GM12892 (cell line): ENCODE measurements around the gene MARK3.

Experiments used
- POLR2A ChIP-seq: IDR thresholded peaks from 2 replicates; pipeline ENCODE4 v1.6.1; 2011; ENCODE audit warnings: low read depth, low read length, control low read depth
- POLR2AphosphoS5 ChIP-seq: IDR thresholded peaks from 2 replicates; pipeline ENCODE4 v1.6.1; 2011; ENCODE audit warnings: low read depth, low read length, control low read depth
- TAF1 ChIP-seq: IDR thresholded peaks from 2 replicates; pipeline ENCODE4 v1.6.1; 2011; ENCODE audit warnings: low read depth, mild to moderate bottlenecking, control low read depth, low read length, borderline replicate concordance

DNA sequence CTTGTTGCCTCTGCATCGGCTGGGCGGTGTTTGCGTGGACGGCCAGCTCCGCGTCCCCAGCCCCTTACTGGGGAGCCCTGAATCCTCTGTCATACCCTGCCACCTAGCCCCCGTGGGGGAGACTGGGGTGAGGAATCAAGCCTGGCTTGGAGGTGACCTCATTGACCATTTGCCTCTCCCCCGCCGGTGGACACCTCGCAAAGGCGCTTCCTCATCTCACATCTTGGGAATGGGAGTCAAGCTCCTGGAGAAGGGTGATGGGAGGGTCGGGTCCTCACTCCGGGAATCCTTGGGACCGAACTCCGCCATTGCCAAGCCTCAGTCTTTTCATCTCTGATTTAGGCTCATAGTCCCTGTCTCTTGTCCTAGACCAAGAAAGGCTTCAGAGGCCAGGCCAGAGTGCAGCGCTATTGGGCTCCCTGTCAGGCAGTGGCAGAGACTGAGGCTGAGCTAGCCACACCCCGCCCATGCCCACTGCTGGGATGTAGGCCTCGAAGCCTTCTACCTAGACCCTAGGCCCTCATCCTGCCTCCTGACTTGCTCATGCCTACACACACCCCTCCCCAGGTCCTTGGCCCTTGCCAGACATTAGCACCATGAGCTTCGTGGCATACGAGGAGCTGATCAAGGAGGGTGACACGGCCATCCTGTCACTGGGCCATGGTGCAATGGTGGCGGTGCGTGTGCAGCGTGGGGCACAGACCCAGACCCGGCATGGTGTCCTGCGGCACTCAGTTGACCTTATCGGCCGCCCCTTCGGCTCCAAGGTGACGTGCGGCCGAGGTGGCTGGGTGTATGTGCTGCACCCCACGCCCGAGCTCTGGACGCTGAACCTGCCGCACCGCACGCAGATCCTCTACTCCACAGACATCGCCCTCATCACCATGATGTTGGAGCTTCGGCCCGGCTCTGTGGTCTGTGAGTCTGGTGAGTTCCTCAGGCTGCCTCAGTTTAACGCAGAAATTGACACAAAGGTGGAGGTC, 144.5 kb downstream of the MARK3 start:
- TF ChIP-seq POLR2AphosphoS5 (peak; percentile 34; the same call in 1 of the 2 replicates), POLR2A (no peak), TAF1 (no peak)
